Heart left ventricle (tissue), 13 donors: ENCODE results near the gene PDE7B.

Source experiments
- POLR2A ChIP-seq, 2 donors: fragments of 450-650 bp; IDR thresholded peaks; one replicate each; pipeline ENCODE4 v1.6.1; 2017; ENCODE audit warnings: antibody characterized with exemption in 2 of 2, mild to moderate bottlenecking in 2 of 2, moderate library complexity in 2 of 2
- TF ChIP-seq, protein P1 (sequence below), 12 donors: fragments of 200-600 bp; sonication (generic) in 4 of 12; IDR thresholded peaks; one replicate each; pipeline versions ENCODE4 v1.5.0 to v1.8.0; 2018 to 2022; ENCODE audit warnings: antibody characterized with exemption in 12 of 12, mild to moderate bottlenecking in 5 of 12
- donor health status: ischemic (EF 13 %, LVEDD 7.1; RV severe dilation, severe dysfunction).
- donor health status: DM: no; HTN: yes; CAD: no.
- donor health status: DM: no; HTN: no; CAD: no.
- donor health status: ischemic (EF 25% LVEDD 6.9; RV normal size, moderate dysfunction).
- donor health status: ischemic (EF 25% LVEDD 5.7; RV mildly dilated, moderate dysfunction).
- donor health status: ischemic (EF 35%, LVEDD 5.7; RV mildly dilated, moderate dysfunction).
- donor health status: nonischemic (EF 11% LVEDD 7.7; RV severe dilation, severe dysfunction).
- donor health status: DM: yes; HTN: yes; CAD: no.
- donor health status: PGD.
- donor health status: ischemic (EF 29% LVEDD 5.4; RV normal size, mild dysfunction).
- donor health status: nonischemic (EF 23%, LVEDD 6.1; RV moderate dilation, normal function).

DNA sequence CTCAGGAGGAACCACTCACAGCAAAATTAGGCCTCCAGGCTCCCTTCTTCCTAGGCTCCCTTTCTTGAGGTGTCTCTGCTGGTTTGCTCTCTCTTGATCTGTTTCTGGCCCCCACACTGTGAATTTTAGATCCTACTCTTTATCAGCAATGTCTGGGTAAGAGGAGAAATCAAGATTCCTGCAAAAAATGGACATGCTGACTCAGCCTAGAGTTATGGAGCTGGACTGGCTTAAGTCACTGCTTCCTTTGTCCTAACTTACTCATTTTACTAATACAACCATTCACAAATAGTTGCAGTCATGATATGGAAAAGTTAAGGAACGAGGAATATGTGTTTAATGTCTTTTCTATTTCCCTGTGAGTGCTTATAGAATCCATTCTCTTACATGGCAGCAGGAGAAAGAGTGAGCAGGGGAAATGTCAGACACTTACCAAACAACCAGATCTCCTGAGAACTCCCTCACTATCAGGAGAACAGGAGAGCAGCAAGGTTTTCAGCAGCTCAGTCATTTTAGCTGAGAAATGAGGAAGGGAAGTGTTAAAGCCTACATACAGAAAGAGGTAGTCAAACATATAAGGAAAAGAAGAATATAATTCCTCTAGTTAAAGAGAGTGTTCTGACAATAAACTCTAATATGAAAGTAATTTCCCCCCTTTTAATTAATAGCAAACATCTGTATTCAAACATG, 160.8 kb downstream of the PDE7B start:
- TF ChIP-seq, protein P1, sequence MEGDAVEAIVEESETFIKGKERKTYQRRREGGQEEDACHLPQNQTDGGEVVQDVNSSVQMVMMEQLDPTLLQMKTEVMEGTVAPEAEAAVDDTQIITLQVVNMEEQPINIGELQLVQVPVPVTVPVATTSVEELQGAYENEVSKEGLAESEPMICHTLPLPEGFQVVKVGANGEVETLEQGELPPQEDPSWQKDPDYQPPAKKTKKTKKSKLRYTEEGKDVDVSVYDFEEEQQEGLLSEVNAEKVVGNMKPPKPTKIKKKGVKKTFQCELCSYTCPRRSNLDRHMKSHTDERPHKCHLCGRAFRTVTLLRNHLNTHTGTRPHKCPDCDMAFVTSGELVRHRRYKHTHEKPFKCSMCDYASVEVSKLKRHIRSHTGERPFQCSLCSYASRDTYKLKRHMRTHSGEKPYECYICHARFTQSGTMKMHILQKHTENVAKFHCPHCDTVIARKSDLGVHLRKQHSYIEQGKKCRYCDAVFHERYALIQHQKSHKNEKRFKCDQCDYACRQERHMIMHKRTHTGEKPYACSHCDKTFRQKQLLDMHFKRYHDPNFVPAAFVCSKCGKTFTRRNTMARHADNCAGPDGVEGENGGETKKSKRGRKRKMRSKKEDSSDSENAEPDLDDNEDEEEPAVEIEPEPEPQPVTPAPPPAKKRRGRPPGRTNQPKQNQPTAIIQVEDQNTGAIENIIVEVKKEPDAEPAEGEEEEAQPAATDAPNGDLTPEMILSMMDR (IDR thresholded peaks at IDR 0.05) = no peak
- no peak for TF ChIP-seq POLR2A (IDR thresholded peaks at IDR 0.05)
